DOHH2 (cell line): ENCODE data around the gene PTPRN2.
A peak's percentile ranks its signal among the peaks of the same experiment; 100 is the strongest.

Experiments
- H3F3A ChIP-seq: fragments of 200-600 bp; sonication (generic), shearing (Covaris generic); 2 replicates; pipeline ENCODE4 v1.6.0; 2016; ENCODE audit warnings: antibody characterized with exemption, mild to moderate bottlenecking; ENCODE audit not compliant: control insufficient read depth, insufficient read depth
- H3K27ac ChIP-seq: fragments of 200-600 bp; sonication (generic); 2 replicates; pipeline ENCODE4 v1.5.1; 2014; ENCODE audit warnings: low read depth, mild to moderate bottlenecking, low read length, moderate library complexity
- H3K27me3 ChIP-seq: fragments of 200-600 bp; sonication (generic); 2 replicates; pipeline ENCODE4 v1.6.1; 2014; ENCODE audit warnings: mild to moderate bottlenecking, low read length, mixed read lengths; ENCODE audit not compliant: control insufficient read depth
- H3K36me3 ChIP-seq: fragments of 200-600 bp; sonication (generic); 2 replicates; pipeline ENCODE4 v1.6.1; 2014; ENCODE audit warnings: mild to moderate bottlenecking, low read length, moderate library complexity, mixed read lengths; ENCODE audit not compliant: control insufficient read depth
- H3K4me1 ChIP-seq: fragments of 200-600 bp; sonication (generic); 2 replicates; pipeline ENCODE4 v1.6.1; 2014; ENCODE audit warnings: mild to moderate bottlenecking, low read length, mixed read lengths; ENCODE audit not compliant: control insufficient read depth
- H3K4me2 ChIP-seq: fragments of 200-600 bp; sonication (generic); 2 replicates; pipeline ENCODE4 v1.6.0; 2014; ENCODE audit warnings: mild to moderate bottlenecking, low read length, moderate library complexity
- H3K4me3 ChIP-seq: fragments of 200-600 bp; sonication (generic); 2 replicates; pipeline ENCODE4 v1.5.1; 2014; ENCODE audit warnings: mild to moderate bottlenecking, low read length, mixed read lengths
- H3K79me2 ChIP-seq: fragments of 200-600 bp; sonication (generic); 2 replicates; pipeline ENCODE4 v1.6.1; 2014; ENCODE audit warnings: mild to moderate bottlenecking, low read length, mixed read lengths; ENCODE audit not compliant: control insufficient read depth
- H3K9me2 ChIP-seq: fragments of 200-600 bp; sonication (generic); replicated peaks from 2 replicates; pipeline ENCODE4 v1.6.1; 2014; ENCODE audit warnings: mild to moderate bottlenecking, low read length, mixed read lengths; ENCODE audit not compliant: control insufficient read depth
- H3K9me3 ChIP-seq: fragments of 200-600 bp; sonication (generic); 2 replicates; pipeline ENCODE4 v1.6.1; 2014; ENCODE audit warnings: antibody characterized with exemption, low read length, mixed read lengths; ENCODE audit not compliant: control insufficient read depth, insufficient read depth
- H4K20me1 ChIP-seq: fragments of 200-600 bp; sonication (generic); 2 replicates; pipeline ENCODE4 v1.6.0; 2014; ENCODE audit warnings: low read depth, mild to moderate bottlenecking, antibody characterized with exemption, low read length, moderate library complexity; ENCODE audit not compliant: control insufficient read depth, insufficient read depth
- EZH2phosphoT487 ChIP-seq: fragments of 200-600 bp; sonication (generic); IDR thresholded peaks from 2 replicates; pipeline ENCODE4 v1.6.1; 2017; ENCODE audit warnings: borderline replicate concordance, mild to moderate bottlenecking, antibody characterized with exemption, low read length, moderate library complexity, mixed read lengths
- TF ChIP-seq, protein P1 (sequence below): fragments of 200-600 bp; sonication (generic); IDR thresholded peaks from one replicate; pipeline ENCODE4 v1.5.1; 2014; ENCODE audit warnings: antibody characterized with exemption, mild to moderate bottlenecking, low read depth, low read length; ENCODE audit not compliant: poor library complexity, severe bottlenecking

The PTPRN2 gene

DNA sequence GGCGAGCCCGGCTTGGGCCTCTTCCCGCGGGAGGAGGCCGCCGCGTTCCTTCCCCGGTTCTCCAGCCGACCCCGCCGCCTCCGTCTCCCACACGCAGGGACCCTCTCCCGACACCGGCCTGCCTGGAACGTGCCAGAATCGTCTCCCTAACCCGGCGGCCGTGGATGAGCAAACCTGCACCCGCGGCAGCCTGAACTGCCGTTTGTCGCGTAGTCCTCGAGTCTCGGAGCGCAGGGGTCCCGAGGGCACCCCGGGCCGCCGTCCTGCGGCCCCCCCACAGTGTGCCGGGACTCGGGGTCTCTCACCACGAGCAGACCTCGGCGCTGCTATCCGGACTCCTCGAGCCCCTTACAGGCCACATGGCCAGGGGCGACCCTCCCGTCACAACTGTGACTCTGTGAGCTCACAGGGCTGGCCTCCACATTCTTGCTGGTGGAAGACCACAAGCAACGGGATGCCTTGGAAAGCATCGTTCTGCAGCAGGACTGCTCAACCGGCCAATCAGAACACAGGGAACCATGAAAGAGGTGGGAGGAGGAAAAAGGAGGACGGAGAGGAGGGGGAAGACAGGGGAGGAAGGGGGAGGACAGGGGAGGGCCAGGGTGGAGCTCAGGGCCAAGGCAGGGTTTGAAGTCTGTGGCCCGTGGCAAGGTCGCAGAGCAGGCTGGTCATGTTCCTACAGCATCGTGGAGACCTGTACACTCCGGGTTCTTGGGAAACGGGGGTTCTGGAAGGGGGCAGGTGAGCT is 973.9 kb downstream of the PTPRN2 start:
- Histone ChIP-seq H3K27me3 (0 out of 2 replicates have a peak, but pooled peaks cover 4% of the 10 kb centered on the region), H3K4me2 (peak overlapping the region; percentile 46), H3K9me2 (no peaks in the 10 kb centered on the region), H3K4me3 (no peak overlapping the region; the same call in 1 of the 2 replicates), H3K27ac (no peak overlapping the region), H3K79me2 (no peaks in the 10 kb centered on the region), H3F3A (no peaks in the 10 kb centered on the region), H3K36me3 (no peaks in the 10 kb centered on the region), H3K9me3 (no peaks in the 10 kb centered on the region), H4K20me1 (no peaks in the 10 kb centered on the region), H3K4me1 (peaks cover 8% of the 10 kb centered on the region; the same call in 1 of the 2 replicates)
- TF ChIP-seq EZH2phosphoT487, result no peak
- TF ChIP-seq, protein P1, sequence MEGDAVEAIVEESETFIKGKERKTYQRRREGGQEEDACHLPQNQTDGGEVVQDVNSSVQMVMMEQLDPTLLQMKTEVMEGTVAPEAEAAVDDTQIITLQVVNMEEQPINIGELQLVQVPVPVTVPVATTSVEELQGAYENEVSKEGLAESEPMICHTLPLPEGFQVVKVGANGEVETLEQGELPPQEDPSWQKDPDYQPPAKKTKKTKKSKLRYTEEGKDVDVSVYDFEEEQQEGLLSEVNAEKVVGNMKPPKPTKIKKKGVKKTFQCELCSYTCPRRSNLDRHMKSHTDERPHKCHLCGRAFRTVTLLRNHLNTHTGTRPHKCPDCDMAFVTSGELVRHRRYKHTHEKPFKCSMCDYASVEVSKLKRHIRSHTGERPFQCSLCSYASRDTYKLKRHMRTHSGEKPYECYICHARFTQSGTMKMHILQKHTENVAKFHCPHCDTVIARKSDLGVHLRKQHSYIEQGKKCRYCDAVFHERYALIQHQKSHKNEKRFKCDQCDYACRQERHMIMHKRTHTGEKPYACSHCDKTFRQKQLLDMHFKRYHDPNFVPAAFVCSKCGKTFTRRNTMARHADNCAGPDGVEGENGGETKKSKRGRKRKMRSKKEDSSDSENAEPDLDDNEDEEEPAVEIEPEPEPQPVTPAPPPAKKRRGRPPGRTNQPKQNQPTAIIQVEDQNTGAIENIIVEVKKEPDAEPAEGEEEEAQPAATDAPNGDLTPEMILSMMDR, result no peak

DNA sequence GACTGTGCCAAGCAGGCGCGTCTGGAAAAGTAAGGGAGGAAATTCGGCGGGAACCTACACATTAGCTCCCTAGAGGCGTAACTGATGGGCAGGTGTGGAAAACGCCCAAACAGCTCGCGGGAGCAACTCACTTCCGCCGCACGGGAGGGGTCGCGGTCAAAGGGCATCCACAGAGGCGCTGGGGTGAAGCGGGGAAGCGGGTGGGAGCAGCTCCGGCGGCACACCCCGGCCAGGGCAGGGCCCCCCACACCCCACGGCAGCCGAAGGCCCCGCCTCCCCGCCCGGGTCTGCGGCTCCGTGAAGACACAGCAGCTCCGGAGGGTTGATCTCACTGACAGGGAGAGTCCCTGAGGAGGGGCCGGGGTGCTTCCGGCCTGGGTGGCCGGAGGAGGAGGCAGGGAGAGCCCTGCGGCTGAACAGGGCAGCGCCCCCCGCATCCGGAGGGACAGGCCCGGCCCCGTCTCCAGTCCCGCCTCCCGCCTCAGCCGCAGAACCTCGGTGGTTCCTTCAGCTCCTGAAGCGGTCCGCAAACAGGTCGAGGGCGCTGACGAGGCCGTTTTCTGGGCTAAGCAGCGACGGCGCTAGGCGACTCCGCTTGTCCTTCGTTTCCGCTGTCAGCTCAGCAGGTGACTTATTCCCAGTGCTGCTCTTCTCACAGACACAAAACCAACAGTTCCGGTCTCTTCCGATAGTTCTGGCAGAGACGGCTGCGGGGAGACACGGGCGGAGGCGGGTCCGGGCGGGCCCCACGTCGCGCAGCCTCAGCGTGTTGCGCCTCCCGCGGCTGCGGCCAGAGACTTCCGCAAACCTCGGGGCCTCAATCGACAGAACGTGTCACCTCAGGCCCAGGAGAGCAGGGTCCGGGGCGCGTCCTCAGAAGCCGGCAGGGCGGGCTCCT is 974.7 kb downstream of the PTPRN2 start:
- Histone ChIP-seq H3K4me3 (peak overlapping the region; percentile 37), H3K79me2 (no peaks in the 10 kb centered on the region), H3K36me3 (no peaks in the 10 kb centered on the region), H3K4me2 (peak overlapping the region; percentile 46), H3K27me3 (0 out of 2 replicates have a peak, but pooled peaks cover 4% of the 10 kb centered on the region), H3K9me3 (no peaks in the 10 kb centered on the region), H3K27ac (no peak overlapping the region), H3K9me2 (no peaks in the 10 kb centered on the region), H3F3A (no peaks in the 10 kb centered on the region), H3K4me1 (peaks cover 8% of the 10 kb centered on the region; the same call in 1 of the 2 replicates), H4K20me1 (no peaks in the 10 kb centered on the region)
- TF ChIP-seq EZH2phosphoT487, result no peak
- TF ChIP-seq, protein P1, result no peak

DNA sequence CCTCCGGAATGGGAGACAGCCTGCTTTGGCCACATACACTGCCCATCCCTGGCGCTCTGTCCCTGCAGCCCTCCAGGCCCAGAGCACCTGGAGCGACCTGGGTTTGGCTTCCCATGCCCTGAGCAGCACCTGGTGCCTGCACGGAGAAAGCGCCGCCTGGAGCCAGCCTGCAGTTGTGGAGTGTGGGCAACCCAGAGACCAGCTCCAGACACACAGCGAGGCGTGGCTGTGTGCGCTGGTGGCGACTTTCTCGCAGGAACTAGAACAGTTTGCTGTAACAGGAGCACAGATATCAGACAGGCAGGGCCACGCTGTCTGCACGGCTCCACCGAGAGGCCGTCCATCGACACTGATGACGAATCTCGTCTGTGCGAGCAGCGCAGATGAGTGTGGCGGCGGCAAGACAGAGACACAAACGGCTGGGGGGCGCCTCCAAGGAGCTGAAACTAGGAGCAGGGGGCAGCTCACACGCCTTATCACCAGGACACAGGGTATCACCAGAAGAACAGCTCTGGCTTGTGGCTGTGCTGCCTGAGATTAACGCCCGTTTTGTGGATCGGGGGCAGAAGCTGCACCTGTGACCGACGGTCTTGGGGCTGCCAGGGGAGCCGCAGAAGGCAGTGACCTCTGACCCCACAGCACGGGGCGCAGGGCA is 975.5 kb downstream of the PTPRN2 start:
- Histone ChIP-seq H3F3A (no peaks in the 10 kb centered on the region), H3K36me3 (no peaks in the 10 kb centered on the region), H3K9me2 (no peaks in the 10 kb centered on the region), H3K4me3 (peak overlapping the region; percentile 37), H3K4me1 (peaks cover 8% of the 10 kb centered on the region; the same call in 1 of the 2 replicates), H3K27ac (no peak overlapping the region), H3K27me3 (0 out of 2 replicates have a peak, but pooled peaks cover 4% of the 10 kb centered on the region), H3K9me3 (no peaks in the 10 kb centered on the region), H3K4me2 (peak overlapping the region; percentile 46), H3K79me2 (no peaks in the 10 kb centered on the region), H4K20me1 (no peaks in the 10 kb centered on the region)
- TF ChIP-seq, protein P1, result no peak
- no peak for TF ChIP-seq EZH2phosphoT487
